ENCODE measurements around the gene SIGLEC1. TPM values are rescaled to one million over a fixed set of nuclear protein-coding genes. Genes with fewer than 3 reads are reported as not detected.
A peak's percentile ranks its signal among the peaks of the same experiment; 100 is the strongest.

Gene SIGLEC1
- total RNA-seq, 1 donor from 2014 or later: 0.04 TPM

DNA sequence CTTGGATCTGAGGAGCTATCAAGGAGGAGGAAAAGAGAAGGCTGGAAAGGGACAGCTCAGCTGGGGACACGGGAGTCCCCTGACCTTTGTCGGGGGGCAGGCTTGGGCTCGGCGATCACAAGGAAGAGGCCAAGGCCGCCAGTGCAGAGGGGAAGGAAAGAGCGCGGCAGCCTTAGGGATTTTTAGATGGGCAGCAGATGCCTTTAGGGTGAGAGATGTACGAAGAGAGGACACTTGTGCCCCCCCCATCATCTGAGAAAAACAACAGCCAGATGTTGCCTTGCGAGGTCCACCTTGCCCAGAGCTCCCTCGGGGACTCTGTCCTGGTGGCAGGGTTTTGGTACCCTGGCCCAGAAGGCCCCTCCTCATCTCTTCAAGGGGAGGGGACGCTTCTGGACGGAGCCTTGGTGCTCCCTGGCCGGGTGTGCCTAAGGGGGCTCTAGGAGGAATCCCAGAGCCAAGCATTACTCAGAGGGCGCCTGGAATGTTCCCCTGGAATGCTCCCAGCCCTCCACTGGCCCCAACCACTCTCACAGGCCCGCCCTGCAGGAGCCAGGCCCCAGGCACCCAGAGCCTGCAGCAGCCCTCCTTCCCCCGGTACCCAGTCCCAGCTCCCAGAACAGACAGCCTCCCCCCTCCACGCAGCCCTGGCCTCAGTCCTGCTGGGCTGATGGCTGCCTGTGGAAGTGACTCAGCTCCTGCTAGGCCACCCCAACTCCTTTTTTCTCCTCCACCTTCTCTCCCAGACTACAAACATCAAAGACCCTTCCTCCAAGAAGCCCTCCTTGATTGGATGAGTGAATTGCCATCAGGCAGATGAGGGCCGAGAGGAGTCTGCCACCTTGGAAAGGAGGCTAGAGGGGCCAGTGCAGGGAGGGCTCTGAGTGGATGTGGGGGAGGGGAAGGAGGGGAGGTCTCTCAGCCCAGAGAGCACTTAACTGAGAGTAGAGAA is 32.4 kb downstream of the SIGLEC1 start:
- H3K4me1 Mint-ChIP-seq: peaks cover 47% of the 10 kb centered on the region
- no peaks in the 10 kb centered on the region for H3K9me3 Mint-ChIP-seq
- H3K27ac Mint-ChIP-seq: peak overlapping the region; percentile 85
- peak overlapping the region; percentile 59 for H3K4me3 Mint-ChIP-seq
- H3K27me3 Mint-ChIP-seq (ENCODE audit: low read depth): peaks cover 57% of the 10 kb centered on the region
- DNase-seq (ENCODE audit: low spot score in 2 of 2, unreplicated experiment in 2 of 2): no peak
- TF ChIP-seq, protein P1, sequence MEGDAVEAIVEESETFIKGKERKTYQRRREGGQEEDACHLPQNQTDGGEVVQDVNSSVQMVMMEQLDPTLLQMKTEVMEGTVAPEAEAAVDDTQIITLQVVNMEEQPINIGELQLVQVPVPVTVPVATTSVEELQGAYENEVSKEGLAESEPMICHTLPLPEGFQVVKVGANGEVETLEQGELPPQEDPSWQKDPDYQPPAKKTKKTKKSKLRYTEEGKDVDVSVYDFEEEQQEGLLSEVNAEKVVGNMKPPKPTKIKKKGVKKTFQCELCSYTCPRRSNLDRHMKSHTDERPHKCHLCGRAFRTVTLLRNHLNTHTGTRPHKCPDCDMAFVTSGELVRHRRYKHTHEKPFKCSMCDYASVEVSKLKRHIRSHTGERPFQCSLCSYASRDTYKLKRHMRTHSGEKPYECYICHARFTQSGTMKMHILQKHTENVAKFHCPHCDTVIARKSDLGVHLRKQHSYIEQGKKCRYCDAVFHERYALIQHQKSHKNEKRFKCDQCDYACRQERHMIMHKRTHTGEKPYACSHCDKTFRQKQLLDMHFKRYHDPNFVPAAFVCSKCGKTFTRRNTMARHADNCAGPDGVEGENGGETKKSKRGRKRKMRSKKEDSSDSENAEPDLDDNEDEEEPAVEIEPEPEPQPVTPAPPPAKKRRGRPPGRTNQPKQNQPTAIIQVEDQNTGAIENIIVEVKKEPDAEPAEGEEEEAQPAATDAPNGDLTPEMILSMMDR (IDR thresholded peaks at IDR 0.05; ENCODE audit: unreplicated experiment): no peak
- H3K36me3 Mint-ChIP-seq: no peaks in the 10 kb centered on the region

GRCh38 chr20:3678856-3679720 is 33.3 kb downstream of the SIGLEC1 start:
- DNase-seq (ENCODE audit: low spot score in 2 of 2, unreplicated experiment in 2 of 2): no peak
- TF ChIP-seq, protein P1 (IDR thresholded peaks at IDR 0.05; ENCODE audit: unreplicated experiment): no peak
- H3K4me3 Mint-ChIP-seq: peak overlapping the region; percentile 49
- H3K27me3 Mint-ChIP-seq (ENCODE audit: low read depth): peaks cover 59% of the 10 kb centered on the region
- H3K9me3 Mint-ChIP-seq: no peaks in the 10 kb centered on the region
- peaks cover 1% of the 10 kb centered on the region for H3K36me3 Mint-ChIP-seq
- peaks cover 42% of the 10 kb centered on the region for H3K4me1 Mint-ChIP-seq
- H3K27ac Mint-ChIP-seq: peak overlapping the region; percentile 85

GRCh38 chr20:3678198-3678597 is 34.2 kb downstream of the SIGLEC1 start:
- Mint-ChIP-seq H3K27me3 (ENCODE audit: low read depth) (peaks cover 56% of the 10 kb centered on the region), H3K36me3 (peaks cover 1% of the 10 kb centered on the region), H3K9me3 (no peaks in the 10 kb centered on the region), H3K27ac (peak overlapping the region; percentile 87), H3K4me1 (peaks cover 42% of the 10 kb centered on the region), H3K4me3 (no peak overlapping the region)
- DNase-seq (ENCODE audit: low spot score in 2 of 2, unreplicated experiment in 2 of 2): no peak
- TF ChIP-seq, protein P1 (IDR thresholded peaks at IDR 0.05; ENCODE audit: unreplicated experiment): no peak

DNA sequence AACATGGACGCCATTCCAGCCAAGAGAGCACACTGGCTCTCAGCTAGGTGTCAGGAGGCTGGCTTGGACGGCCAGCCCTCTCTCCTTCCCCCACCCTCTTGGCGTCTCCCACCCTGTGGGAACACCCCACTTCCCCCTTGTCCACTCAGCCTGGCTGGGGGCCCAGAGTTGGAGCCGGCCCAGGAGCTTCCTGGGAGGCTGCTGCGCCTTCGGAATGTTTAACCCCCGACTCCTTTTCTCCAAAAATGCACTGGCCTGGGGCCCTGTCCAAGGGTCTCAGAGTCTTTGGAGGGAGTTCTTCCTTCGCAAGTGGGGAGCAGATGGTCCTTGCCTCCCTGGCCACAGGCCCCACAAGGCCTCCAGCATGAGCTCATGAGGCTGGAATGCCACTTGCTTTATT is 34.7 kb downstream of the SIGLEC1 start:
- Mint-ChIP-seq H3K36me3 (peaks cover 1% of the 10 kb centered on the region), H3K27me3 (ENCODE audit: low read depth) (peaks cover 56% of the 10 kb centered on the region), H3K27ac (peak overlapping the region; percentile 87), H3K4me1 (peaks cover 42% of the 10 kb centered on the region), H3K9me3 (no peaks in the 10 kb centered on the region), H3K4me3 (peak overlapping the region; percentile 13)
- DNase-seq (ENCODE audit: low spot score in 2 of 2, unreplicated experiment in 2 of 2): no peak
- TF ChIP-seq, protein P1 (IDR thresholded peaks at IDR 0.05; ENCODE audit: unreplicated experiment): no peak

DNA sequence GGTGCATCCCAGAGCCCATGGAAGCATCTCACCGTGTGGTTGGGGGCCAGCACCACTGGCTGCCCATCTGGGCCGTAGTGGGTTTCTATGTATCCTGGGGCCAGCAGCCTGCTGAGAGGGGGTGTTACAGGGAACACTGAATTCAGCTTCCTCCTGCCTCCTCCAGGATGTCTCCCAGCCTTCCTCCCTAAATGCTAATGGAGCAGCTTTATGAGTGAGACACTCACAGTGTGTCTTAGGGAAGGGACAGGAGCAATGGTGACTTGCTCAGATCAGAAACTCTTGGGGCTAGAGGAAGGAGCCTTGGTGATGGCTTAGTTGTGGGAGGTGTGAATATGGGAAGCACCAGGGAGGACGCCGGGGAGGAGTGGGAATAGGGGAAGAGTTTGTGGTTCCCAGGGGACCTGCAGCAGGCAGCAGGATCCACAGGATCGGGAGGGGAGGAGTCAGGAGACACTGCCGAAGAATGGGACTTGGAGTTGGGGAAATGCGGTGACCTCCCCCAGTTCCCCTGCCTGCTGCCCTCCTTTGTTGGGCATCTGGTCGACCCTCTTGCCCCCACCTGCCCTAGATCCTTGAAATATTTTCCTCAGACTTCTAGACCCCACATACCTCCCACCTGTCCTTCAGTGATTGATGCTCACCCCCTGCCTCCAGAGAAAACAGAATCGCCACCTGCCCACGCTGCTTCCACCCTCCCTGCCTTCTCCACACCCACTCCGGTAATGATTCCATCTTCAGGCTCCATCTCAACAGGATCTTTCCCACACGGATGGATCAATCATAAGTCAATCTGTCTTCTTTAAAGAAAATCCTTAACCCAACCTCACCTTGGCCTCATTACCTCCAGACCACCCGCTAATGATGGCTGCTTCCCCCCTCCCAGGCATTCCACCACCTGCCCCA is 37.2 kb downstream of the SIGLEC1 start:
- Mint-ChIP-seq H3K9me3 (no peaks in the 10 kb centered on the region), H3K27me3 (ENCODE audit: low read depth) (peaks cover 54% of the 10 kb centered on the region), H3K36me3 (peaks cover 1% of the 10 kb centered on the region), H3K27ac (no peak overlapping the region), H3K4me1 (peaks cover 30% of the 10 kb centered on the region), H3K4me3 (no peak overlapping the region)
- no peak for DNase-seq (ENCODE audit: low spot score in 2 of 2, unreplicated experiment in 2 of 2)
- TF ChIP-seq, protein P1 (IDR thresholded peaks at IDR 0.05; ENCODE audit: unreplicated experiment): no peak

All from mesothelial cell of epicardium (in vitro differentiated cells).